ENCODE measurements around the gene USP30.
"Not testable (repeated sequence)": the region's sequence is repeated elsewhere in the genome, so short reads cannot be mapped to it uniquely, and the experiment has no call there.

USP30 gene

DNA sequence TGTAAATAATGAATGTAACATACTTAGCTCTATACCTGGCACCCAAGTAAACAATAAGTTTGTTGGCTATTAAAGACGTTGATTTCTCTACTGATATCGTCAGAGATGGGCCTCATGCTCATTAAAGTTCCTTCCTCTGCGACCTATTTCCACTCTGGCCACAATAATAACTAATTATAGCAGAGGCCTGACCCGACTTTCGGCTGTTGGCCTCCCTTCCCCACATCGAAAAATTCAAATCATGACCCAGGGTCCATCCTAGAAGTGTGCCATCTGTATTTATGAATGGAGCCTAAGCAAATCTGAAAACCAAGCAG, 321 bp upstream of the USP30 start:
- no peak for DNase-seq (ENCODE audit: low read depth in 2 of 2)

DNA sequence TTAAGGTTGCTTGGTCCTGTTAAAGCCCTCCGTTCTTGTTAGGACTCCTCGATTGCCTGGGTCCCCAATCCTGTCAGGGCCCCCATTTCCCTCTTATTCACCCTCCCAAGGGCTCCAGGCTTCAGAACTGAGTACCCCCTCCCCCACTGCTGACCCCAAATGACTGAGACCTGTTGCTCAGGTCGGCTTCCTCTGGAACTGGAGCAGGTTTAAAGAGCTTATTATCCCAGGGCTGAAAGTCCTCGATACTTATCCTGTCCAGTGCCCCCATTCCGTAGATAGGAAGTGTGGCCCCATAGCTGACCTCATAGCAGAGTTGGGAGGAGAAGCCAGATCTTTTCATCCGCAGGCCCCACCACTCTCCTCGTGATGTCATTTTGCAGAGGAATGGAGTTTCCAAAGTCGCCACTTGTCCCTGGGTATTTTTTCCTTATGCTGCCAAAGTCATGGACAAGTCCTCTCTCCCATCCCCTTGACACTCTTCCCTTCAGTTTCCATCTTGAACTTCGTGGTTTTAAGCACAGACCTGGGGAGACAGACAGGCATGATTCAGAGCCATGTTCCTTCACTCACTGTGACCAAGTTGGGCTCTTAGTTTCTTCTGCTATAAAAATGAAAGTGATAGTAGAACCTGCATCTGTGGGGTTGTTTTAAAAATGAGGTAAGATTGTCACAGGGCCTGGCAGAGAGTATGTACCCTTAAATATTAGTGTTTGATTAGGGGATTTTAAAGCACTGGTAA, 1.2 kb downstream of the USP30 start:
- DNase-seq (ENCODE audit: low read depth in 2 of 2) = peak in 1 of 2 donors; percentile 9

DNA sequence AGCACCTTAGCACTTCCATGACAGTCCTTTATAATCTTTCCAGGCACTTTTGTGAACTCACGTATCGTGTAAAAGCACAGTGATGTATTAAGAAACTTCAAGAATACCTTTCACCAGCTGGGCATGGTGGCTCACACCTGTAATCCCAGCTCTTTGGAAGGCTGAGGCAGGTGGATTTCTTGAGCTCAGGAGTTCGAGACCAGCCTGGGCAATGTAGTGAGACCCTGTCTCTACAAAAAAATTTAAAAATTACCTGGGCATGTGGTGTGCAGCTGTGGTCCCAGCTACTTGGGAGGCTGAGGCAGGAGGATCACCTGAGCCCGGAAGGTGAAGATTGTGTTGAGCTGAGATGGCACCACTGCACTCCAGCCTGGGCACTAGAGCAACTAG, 1.7 kb downstream of the USP30 start:
- not testable (repeated sequence) for DNase-seq (ENCODE audit: low read depth in 2 of 2)

DNA sequence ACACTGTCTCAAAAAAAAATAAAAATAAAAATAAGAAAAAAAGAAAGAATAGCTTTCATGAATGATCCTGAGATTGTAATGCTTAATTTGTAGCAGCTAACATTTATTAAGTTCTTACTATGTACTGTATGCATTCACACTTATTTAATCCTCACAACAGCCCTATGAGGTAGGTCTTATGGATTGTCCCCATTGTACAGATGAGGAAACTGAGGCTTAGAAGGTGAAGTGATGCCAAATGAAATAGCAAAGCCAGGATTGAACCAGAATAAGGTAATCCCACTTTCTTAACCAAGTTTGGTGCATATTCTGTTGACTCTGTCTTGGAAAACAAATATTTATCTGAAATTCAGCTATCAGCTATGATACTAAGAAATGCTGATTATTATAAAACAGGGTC, 2.1 kb downstream of the USP30 start:
- DNase-seq (ENCODE audit: low read depth in 2 of 2) = no peak

DNA sequence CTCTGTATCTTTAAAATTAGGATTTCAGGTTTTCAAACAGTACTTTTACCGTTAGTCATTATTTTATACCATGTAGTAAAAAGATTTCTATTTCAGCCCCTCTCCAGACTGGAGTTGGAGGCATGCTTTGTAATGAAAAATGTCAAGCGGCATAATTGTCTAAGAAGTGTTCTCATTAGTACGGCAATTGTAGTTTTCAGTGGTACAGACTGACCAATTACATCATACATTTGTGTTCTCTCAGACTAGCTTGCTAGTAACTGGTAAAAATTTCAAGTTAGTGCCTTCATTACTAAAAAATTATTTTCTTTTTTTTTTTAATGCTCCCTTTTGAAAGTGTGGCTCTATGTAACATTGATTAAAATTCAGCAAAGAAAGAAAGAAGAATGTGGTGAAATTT, 4.5 kb downstream of the USP30 start:
- DNase-seq (ENCODE audit: low read depth in 2 of 2) = no peak

DNA sequence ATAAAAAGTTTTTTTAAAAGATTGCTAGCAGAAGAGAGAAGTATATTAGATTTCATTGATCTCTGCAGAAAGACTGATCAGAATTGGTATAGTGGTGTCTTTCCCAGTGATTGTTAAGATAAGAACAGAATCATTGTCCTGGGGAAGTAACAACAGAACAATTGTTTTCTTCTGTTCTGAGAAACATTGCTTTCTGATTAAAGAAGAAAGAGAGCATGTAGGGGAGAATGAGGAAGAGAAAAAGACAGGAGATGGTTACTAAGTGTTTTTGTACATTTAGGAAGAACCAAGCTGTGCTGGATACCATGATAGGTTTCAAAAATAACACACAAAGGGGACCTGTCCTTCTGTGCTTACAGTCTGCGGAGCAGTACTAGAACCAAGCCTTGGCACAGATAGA, 5.0 kb downstream of the USP30 start:
- no peak for DNase-seq (ENCODE audit: low read depth in 2 of 2)

DNA sequence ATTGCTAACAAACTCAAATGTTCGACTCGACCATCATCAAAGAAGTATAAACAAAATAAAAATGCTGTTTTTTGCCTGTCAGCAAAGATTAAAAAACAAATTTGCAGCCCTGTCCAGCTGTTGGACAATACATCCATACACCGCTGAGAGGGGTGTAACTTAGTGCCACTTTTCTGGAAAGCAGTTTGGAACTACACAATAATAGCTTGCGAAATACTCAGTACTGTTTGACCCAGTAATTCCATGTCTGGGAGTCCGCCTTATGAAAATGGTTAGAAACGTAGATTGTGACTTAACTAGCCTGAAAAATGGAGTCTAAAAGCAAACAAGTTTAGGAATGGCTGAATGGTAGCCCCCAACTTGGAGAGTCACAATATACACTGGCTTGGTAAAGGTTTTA, 6.4 kb downstream of the USP30 start:
- no peak for DNase-seq (ENCODE audit: low read depth in 2 of 2)

DNA sequence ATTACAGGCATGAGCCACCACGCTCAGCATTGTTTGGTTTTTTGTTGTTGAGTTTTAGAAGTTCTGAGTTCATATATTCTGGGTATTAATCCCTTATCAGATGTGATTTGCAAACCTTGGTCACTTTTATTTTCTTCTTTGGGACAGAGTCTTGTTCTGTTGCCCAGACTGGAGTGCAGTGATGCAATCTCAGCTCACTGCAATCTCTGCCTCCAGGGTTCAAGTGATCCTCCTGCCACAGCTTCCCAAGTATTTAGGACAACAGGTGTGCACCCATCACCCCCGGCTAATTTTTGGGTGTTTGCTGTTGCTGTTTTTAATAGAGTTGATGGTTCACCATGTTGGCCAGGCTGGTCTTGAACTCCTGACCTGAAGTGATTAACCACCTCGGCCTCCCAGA, 11.8 kb downstream of the USP30 start:
- DNase-seq (ENCODE audit: low read depth in 2 of 2) = no peak

DNA sequence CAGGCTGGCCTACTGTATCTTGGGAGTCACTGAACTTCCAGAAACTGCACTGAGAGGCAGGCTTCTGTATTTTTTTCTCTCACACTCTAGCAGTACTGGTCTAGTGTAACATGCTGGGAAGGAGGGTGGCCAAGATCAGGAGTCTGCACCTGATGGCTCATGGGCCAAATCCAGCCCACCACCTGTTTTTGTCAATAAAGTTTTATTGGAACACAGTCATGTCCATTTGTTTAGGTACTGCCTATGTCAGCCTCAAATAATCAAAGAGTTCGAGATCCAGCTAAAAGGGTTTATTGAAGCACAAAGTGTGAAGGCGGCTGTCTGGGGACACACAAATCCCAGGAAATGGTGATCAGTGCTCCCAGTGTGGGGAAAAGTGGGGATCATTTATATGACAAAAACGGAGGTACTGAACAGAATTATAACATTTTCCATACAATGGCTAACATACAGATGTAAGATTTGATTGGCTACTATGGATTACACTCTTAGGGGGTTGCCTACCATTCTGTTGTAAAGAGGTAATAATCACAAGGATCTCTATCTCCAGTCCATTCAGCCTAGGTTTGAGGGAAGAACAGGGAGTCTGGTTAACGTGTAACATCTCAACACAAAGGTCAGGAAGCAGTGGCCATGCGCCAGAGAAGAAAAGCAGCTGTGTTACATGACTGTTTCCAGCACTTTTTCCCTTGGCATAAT, 12.9 kb downstream of the USP30 start:
- DNase-seq (ENCODE audit: low read depth in 2 of 2) = no peak

DNA sequence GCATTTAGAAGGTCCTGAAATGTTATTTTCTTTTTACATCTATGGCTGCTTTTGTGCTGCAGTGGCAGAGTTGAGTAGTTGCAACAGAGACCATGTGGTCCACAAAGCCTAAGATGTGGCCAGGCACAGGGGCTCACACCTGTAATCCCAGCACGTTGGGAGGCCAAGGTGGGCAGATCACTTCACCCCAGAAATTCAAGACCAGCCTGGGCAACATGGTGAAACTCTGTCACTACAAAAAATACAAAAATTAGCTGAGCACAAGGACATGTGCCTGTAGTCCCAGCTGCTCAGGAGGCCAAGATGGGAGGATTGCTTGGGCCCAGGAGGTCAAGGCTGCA, 13.4 kb downstream of the USP30 start:
- no peak for DNase-seq (ENCODE audit: low read depth in 2 of 2)

DNA sequence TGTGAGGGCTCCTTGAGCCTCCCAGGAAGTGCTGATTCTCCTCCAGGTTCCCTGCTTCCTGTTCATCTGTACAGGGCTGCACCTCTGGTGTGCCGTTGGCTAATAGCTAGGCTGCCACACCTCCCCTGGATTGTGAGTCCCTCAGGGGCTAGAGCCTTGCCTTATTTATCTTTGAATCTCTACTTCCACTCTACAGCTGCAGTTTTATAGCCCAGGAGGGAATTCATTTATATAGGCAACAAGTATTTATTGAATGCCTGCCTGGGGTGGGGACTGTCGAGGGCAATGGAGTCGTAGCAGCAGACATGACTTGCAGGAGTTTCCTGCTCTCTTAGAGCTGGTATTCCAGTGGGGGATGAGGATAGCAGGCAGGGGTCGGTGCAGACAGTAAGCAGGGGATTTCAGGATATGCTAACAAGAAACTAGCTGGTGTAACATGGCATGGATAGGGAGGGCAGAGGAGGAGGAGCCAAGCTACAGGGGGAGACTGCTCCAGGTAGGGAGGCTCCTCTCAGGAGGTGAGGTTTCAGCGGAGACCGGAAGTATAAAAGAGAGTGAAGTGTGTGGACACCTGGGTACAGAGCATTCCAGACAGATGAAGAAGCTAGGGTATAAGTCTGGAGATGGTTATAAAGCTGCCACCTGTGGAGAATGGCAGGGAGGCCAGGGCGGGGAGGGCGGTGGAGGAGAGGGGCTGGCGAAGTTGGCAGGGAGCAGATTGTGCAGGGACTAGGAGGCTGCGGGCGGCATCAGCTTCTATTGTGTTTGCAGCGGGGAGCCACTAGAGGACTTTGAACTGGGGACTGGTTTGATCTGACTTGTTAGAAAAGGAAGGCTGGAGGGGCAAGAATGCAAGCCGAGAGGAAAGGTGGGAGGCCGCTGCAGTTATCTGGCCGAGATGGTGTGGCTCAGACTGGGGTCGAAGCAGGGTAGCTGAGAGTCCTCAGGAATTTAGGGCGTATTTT, 17.2 kb downstream of the USP30 start:
- no peak for DNase-seq (ENCODE audit: low read depth in 2 of 2)

DNA sequence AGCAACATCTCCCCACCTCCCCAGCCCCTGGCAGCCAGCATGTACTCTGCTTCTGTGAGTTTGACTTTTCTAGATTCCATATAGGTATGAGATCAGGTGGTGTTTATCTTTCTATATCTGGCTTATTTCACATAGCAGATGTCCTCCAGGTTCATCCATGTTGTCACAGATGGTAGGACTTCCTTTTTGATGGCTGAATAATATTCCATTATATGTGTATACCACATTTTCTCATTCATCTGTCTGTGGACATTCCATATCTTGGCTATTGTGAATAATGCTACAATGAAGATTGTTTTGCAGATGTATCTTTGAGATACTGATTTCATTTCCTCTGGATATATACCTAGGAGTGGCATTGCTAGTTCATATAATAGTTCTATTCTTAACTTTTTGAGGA, 22.5 kb downstream of the USP30 start:
- DNase-seq (ENCODE audit: low read depth in 2 of 2) = no peak

DNA sequence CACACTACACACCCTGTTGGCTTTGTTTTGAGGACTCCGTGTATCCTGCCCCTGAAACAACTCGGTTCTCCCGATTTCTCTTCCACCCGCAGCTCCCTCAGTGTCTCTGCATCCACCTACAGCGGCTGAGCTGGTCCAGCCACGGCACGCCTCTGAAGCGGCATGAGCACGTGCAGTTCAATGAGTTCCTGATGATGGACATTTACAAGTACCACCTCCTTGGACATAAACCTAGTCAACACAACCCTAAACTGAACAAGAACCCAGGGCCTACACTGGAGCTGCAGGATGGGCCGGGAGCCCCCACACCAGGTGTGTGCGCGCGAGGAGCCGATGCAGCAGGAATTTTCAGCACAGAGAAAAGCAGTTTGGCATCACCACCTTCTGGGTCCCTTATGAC, 30.4 kb downstream of the USP30 start:
- DNase-seq (ENCODE audit: low read depth in 2 of 2) = no peak

DNA sequence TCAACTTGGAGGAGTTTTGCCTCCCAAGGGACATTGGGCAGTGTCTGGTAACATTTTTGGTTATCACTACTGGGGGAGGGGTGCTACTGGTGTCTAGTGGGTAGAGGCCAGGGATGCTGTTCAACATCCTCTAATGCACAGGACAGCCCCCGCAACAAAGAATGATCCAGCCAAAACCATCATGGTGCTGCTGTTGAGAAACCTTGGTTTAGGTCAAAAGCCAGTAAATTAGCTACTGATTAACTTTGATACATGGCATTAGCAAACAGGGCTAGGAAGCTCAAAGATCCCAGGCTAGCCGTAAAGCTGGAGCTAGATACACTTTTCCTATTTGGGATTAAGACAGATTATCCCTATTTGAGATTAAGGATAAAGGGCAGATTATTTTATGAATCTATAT, 32.0 kb downstream of the USP30 start:
- DNase-seq (ENCODE audit: low read depth in 2 of 2) = no peak

DNA sequence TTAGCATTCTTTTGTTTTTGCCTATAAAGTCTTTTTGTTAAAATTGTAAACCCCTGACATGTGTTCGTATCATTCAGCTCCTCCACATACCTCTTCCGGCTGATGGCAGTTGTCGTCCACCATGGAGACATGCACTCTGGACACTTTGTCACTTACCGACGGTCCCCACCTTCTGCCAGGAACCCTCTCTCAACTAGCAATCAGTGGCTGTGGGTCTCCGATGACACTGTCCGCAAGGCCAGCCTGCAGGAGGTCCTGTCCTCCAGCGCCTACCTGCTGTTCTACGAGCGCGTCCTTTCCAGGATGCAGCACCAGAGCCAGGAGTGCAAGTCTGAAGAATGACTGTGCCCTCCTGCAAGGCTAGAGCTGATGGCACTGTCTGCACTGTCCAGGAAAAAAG, 33.2 kb downstream of the USP30 start:
- no peak for DNase-seq (ENCODE audit: low read depth in 2 of 2)

DNA sequence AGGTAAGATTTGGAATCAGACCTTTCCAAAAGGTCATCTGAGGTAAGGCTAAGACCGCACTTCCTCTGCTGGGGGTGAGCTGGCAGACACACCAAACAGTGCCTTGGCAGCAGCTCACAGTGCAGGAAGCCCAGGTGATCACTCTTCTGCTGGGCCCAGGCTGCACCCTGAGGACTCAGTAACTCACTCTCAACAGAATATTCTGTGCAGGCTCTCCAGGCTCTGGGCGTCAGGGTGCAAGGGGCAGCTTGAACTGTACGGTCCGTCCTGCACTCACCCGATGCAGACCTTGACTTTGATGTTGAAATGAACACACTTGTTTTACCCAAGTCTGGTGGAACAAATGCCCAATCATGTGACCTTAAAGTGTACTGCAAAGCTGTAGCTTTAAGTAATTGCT, 34.9 kb downstream of the USP30 start:
- DNase-seq (ENCODE audit: low read depth in 2 of 2) = no peak

DNA sequence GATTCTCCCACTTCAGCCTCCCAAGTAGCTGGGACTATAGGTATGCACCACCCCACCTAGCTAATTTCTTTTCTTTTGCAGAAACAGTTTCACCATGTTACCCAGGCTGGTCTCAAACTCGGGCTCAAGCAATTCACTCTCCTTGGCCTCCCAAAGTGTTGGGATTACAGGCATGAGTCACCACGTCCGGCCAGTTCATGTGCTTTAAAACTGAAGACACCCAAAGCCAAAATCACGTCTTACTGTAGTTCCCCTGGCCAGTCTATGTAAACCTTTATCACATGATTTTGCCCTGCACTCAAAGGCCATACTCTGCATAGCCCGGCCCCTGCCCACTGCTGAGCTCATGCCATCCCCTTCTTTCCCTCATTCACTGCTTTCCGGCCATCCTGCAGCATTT, 36.4 kb downstream of the USP30 start:
- no peak for DNase-seq (ENCODE audit: low read depth in 2 of 2)

DNA sequence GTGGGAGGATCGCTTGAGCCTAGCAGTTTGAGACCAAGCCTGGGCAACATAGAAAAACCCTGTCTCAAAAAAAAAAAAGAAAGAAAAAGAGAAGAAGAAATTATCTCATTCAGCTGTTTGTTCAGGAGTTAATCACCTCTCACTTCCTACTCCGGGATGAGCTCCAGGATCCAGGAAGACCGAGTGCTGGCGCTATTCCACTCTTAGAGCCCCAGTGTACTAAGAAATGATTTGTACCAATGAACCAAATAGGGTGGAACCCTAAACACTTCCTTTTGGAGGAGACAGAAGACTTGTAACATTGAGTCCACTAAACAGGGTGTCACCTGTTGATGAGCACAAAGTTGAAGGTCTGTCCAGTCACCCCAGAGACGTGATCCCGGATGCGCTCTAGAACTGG, 37.3 kb downstream of the USP30 start:
- no peak for DNase-seq (ENCODE audit: low read depth in 2 of 2)

DNA sequence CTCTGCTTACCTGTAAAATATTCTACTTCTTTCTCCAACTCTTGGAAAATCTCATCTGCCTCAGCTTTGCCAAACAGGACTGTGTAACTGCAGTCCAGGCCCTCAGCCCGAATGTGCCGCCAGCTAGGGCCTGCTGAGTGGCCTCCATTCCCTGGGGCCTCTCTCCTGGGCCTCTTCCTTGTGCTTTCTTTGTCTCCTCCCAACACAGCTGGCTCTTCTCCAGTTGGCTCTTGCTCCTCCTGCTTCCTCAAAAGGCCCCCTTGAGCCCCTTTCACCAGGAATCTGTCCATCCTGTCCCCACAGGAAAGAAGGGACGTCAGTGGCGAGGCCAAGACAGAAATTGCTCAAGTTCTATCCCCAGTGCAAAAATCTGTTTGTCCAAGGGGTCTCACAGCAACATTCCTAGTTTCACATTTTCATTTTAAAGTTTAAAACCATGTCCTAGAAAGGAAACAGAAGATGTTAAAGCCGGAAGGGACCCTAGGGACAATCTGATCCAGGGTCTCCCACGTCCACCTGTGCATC, 40.2 kb downstream of the USP30 start:
- no peak for DNase-seq (ENCODE audit: low read depth in 2 of 2)

DNA sequence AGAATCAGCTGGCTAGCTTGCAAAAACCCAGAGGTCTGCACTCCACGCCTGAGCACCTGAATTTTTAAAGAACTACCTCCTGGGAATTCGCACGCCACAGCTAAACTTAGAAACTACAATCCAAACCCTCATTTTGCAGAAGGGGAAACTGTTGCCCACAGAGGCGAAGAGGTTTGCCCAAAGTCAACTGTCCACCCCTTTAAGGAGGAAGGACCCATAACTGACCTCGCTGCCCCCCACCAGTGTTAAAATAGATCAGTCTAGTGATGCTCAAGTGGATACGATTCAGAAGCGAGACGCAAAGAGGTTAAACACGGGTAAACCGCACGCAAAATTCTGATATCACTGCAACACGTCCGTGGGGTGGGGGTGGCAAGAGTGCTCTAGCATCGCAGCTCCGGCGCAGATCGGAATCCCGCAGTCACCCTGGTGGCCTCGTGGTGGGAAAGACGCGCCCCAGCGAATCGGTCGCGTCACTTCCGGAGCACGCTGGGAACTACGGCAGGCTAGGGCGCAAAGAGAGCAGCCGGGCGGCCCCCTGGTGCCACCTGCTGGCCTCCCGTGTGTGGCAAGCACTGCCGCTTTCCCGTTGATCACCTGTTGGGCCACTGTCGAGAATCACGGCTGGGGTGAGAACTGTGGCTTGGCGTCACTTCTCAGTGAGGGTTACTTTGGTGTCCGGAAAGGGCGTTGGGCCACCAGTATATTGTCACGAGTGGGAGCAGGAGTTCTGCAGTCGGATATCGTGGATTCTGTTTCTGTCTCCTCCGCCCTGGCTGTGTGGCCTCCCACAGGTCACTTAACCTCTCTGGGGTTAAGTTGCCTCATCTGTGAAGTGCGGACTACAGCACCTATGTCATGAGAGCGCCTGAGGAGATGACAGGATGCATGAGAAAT, 40.9 kb downstream of the USP30 start, which contains the start of gene ALKBH2:
Gene ALKBH2 (minus strand): TSS at position 451 of the 897 bp plus-strand sequence. CDS start 686 bp downstream, outside the sequence.
- DNase-seq (ENCODE audit: low read depth in 2 of 2) = peak; percentile 90 to 93

DNA sequence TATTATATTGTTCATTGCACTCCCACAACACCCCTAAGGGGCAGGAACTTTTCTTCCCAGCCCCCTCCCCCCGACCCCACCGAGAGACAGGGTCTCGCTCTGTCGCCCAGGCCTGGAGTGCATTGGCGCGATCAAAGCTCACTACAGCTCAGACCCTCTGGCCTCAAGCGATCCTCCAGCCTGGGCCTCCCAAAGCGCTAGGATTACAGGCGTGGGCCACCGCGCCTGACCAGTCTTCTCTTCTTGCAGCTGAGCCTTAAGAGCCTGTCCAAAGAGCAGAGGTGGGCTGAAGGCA, 44.7 kb downstream of the USP30 start:
- no peak for DNase-seq (ENCODE audit: low read depth in 2 of 2)
